Transverse colon (tissue), 3 donors: ENCODE measurements around the gene C2CD3.

Experiments used
- EP300 ChIP-seq: sonication (generic); formaldehyde crosslinking; IDR thresholded peaks from one replicate; pipeline ENCODE4 v1.6.1; 2017; ENCODE audit warnings: antibody characterized with exemption, low read depth
- POLR2A ChIP-seq: fragments of 450-650 bp; IDR thresholded peaks from one replicate; pipeline ENCODE4 v1.6.1; 2016; ENCODE audit warnings: antibody characterized with exemption, mild to moderate bottlenecking, moderate library complexity
- TF ChIP-seq, protein P1 (sequence below), 5 experiments: fragments of 200-600 bp in 3 of 5; fragments of 450-650 bp in 2 of 5; sonication (generic) in 3 of 5; IDR thresholded peaks; 1 replicate in 2 of 5; 2 replicates in 3 of 5; pipeline ENCODE4 v1.5.1; 2016 to 2017; ENCODE audit warnings: antibody characterized with exemption in 5 of 5, inconsistent platforms in 3 of 5, mild to moderate bottlenecking in 2 of 5, moderate library complexity in 1 of 5

DNA sequence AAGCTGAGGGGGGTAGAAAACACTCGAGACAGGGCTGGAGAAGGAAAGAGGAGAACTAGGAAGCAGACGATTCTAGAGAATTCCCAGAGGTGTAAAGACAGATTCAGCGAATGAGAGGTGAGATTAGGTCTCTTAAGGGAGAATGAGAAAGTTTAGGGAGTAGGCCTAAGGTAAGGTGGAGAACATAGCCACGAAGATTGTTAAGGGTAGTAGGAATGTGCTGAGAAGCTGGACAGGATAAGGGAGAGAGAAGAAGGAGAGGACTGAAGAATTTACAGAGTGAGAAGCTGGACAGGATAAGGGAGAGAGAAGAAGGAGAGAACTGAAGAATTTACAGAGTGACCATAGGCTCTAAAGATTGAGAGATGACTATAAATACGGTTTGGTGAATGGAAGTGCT lies 1.2 kb upstream of the C2CD3 start:
- TF ChIP-seq, protein P1, sequence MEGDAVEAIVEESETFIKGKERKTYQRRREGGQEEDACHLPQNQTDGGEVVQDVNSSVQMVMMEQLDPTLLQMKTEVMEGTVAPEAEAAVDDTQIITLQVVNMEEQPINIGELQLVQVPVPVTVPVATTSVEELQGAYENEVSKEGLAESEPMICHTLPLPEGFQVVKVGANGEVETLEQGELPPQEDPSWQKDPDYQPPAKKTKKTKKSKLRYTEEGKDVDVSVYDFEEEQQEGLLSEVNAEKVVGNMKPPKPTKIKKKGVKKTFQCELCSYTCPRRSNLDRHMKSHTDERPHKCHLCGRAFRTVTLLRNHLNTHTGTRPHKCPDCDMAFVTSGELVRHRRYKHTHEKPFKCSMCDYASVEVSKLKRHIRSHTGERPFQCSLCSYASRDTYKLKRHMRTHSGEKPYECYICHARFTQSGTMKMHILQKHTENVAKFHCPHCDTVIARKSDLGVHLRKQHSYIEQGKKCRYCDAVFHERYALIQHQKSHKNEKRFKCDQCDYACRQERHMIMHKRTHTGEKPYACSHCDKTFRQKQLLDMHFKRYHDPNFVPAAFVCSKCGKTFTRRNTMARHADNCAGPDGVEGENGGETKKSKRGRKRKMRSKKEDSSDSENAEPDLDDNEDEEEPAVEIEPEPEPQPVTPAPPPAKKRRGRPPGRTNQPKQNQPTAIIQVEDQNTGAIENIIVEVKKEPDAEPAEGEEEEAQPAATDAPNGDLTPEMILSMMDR (IDR thresholded peaks at IDR 0.05) = no peak
- TF ChIP-seq EP300 (no peak), POLR2A (no peak)
